K562 (cell line): ENCODE data around the gene EAF2.

Experiments used
- CBFB ChIP-seq: sonication (generic); formaldehyde crosslinking; IDR thresholded peaks from 2 replicates; pipeline ENCODE4 v1.4.0; 2020; ENCODE audit warnings: mild to moderate bottlenecking, missing genetic modification reagents
- CHD2 ChIP-seq: IDR thresholded peaks from 2 replicates; pipeline ENCODE4 v1.6.1; 2011; ENCODE audit warnings: low read depth, low read length
- CTCF ChIP-seq, 3 experiments: IDR thresholded peaks in 2 of 3; conservative IDR thresholded peaks in 1 of 3; 2 replicates each; pipeline ENCODE4 v1.5.1; 2011 to 2012; ENCODE audit warnings: low read length in 3 of 3, mild to moderate bottlenecking in 3 of 3, control low read depth in 2 of 3, improper control_type of control experiment in 1 of 3, inconsistent platforms in 1 of 3, low read depth in 1 of 3, mixed read lengths in 1 of 3, moderate library complexity in 1 of 3; ENCODE audit not compliant: insufficient read depth in 2 of 3
- PKNOX1 ChIP-seq: fragments of 450-650 bp; IDR thresholded peaks from 2 replicates; pipeline ENCODE4 v1.6.1; 2016
- POLR2AphosphoS5 ChIP-seq: IDR thresholded peaks from 2 replicates; pipeline ENCODE4 v1.6.1; 2011; ENCODE audit warnings: mild to moderate bottlenecking, low read depth, low read length, moderate library complexity; ENCODE audit not compliant: control insufficient read depth, insufficient read depth
- SP1 ChIP-seq: sonication (generic); formaldehyde crosslinking; IDR thresholded peaks from 2 replicates; pipeline ENCODE4 v1.8.1; 2022; ENCODE audit warnings: mild to moderate bottlenecking, missing genetic modification reagents
- ZFX ChIP-seq: sonication (generic); formaldehyde crosslinking; IDR thresholded peaks from 2 replicates; pipeline ENCODE4 v1.8.0; 2022; ENCODE audit warnings: mild to moderate bottlenecking, missing genetic modification reagents, moderate library complexity
- TF ChIP-seq, protein P1 (sequence below), 2 experiments: fragments of 450-650 bp in 1 of 2; sonication (generic) in 1 of 2; formaldehyde crosslinking in 1 of 2; IDR thresholded peaks in 1 of 2; conservative IDR thresholded peaks in 1 of 2; 2 replicates each; pipeline versions ENCODE4 v1.6.1 to v1.8.1; 2016 to 2023; ENCODE audit warnings: mild to moderate bottlenecking in 2 of 2, moderate library complexity in 2 of 2, inconsistent platforms in 1 of 2, missing genetic modification reagents in 1 of 2

- TF ChIP-seq CHD2 (no peak), POLR2AphosphoS5 (no peak), PKNOX1 (no peak), ZFX (CRISPR knock-in tag) (no peak), CTCF (IDR thresholded peaks at IDR 0.05 in 2 of 3, conservative IDR thresholded peaks at IDR 0.05 in 1 of 3; ENCODE audit: insufficient read depth in 2 of 3, low read depth in 1 of 3, low read length in 3 of 3) (no peak), SP1 (CRISPR knock-in tag) (no peak), CBFB (CRISPR knock-in tag) (no peak)
- TF ChIP-seq, protein P1, sequence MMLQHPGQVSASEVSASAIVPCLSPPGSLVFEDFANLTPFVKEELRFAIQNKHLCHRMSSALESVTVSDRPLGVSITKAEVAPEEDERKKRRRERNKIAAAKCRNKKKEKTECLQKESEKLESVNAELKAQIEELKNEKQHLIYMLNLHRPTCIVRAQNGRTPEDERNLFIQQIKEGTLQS (IDR thresholded peaks at IDR 0.05), result no peak
- TF ChIP-seq, protein P1 (CRISPR knock-in tag; conservative IDR thresholded peaks at IDR 0.05), result no peak
These were observed 15.8 kb upstream of the EAF2 start for GRCh38 chr3:121819236-121819635.
